Large intestine (tissue), 3 donors: ENCODE results near the gene MRAP2. TPM values are rescaled to one million over a fixed set of nuclear protein-coding genes. Genes with fewer than 3 reads are reported as not detected.
"Not testable (repeated sequence)": the region's sequence is repeated elsewhere in the genome, so short reads cannot be mapped to it uniquely, and the experiment has no call there.

Experiments
- DNase-seq, 2 donors: peaks; one replicate each; pipeline versions ENCODE4 v3.0.0 to v3.0.0-alpha.2; 2013
- H3K27ac ChIP-seq: one replicate; pipeline ENCODE4 v1.5.1; 2013; ENCODE audit warnings: low read length
- H3K27me3 ChIP-seq: 2 replicates; pipeline ENCODE4 v1.6.1; 2013; ENCODE audit warnings: low read length; ENCODE audit not compliant: control insufficient read depth, insufficient read depth
- H3K36me3 ChIP-seq: 2 replicates; pipeline ENCODE4 v1.6.1; 2013; ENCODE audit warnings: low read length; ENCODE audit not compliant: control insufficient read depth, insufficient read depth
- H3K4me1 ChIP-seq: one replicate; pipeline ENCODE4 v1.6.1; 2013; ENCODE audit warnings: low read length; ENCODE audit not compliant: control insufficient read depth, insufficient read depth
- H3K4me3 ChIP-seq: one replicate; pipeline ENCODE4 v1.5.1; 2013; ENCODE audit warnings: low read length
- H3K9me3 ChIP-seq: one replicate; pipeline ENCODE4 v1.6.1; 2013; ENCODE audit warnings: mild to moderate bottlenecking, low read depth, low read length, moderate library complexity; ENCODE audit not compliant: control insufficient read depth
- WGBS: methylation state at CpG from one replicate; pipeline ENCODE4 v1.1.5; 2013; ENCODE audit warnings: low lambda C conversion rate; ENCODE audit not compliant: insufficient coverage; 5-methylcytosine and 5-hydroxymethylcytosine counted together
- polyA plus RNA-seq: library from polyadenylated mRNA; unstranded; fragments of 120-200 nt; gene quantifications from one replicate; pipeline ENCODE4 v1.2.1, GENCODE V29; 2013

Gene MRAP2
- polyA plus RNA-seq, 1 donor = 1.7 TPM

GRCh38 chr6:84074988-84075781, 41.6 kb downstream of the MRAP2 start:
- no peaks in the 10 kb centered on the region for H3K27me3 ChIP-seq
- H3K27ac ChIP-seq = no peak overlapping the region
- 37% methylated on average over 3 of the region's 6 CpGs for WGBS
- H3K9me3 ChIP-seq = no peaks in the 10 kb centered on the region
- no peaks in the 10 kb centered on the region for H3K4me1 ChIP-seq
- no peak for DNase-seq
- H3K36me3 ChIP-seq = no peaks in the 10 kb centered on the region
- H3K4me3 ChIP-seq = no peak overlapping the region

GRCh38 chr6:84077645-84078044, 44.1 kb downstream of the MRAP2 start:
- no peak for DNase-seq
- H3K4me3 ChIP-seq = no peak overlapping the region
- no peak overlapping the region for H3K27ac ChIP-seq
- no peaks in the 10 kb centered on the region for H3K9me3 ChIP-seq
- 100% methylated on average over 2 of the region's 2 CpGs for WGBS
- no peaks in the 10 kb centered on the region for H3K36me3 ChIP-seq
- no peaks in the 10 kb centered on the region for H3K27me3 ChIP-seq
- H3K4me1 ChIP-seq = no peaks in the 10 kb centered on the region

GRCh38 chr6:84078335-84078734, 44.8 kb downstream of the MRAP2 start:
- H3K27ac ChIP-seq = no peak overlapping the region

GRCh38 chr6:84081222-84081621, 47.6 kb downstream of the MRAP2 start:
- no peaks in the 10 kb centered on the region for H3K4me1 ChIP-seq
- no peak overlapping the region for H3K27ac ChIP-seq
- no peaks in the 10 kb centered on the region for H3K9me3 ChIP-seq
- DNase-seq = peak; percentile 12 to 37
- no peaks in the 10 kb centered on the region for H3K27me3 ChIP-seq
- no peaks in the 10 kb centered on the region for H3K36me3 ChIP-seq
- H3K4me3 ChIP-seq = no peak overlapping the region
- no CpG with 5 or more reads among the region's 2 CpGs for WGBS

More at GRCh38 chr6:84078335-84078734, 44.8 kb downstream of the MRAP2 start:
- no CpG with 5 or more reads among the region's 1 CpG for WGBS
- H3K36me3 ChIP-seq = no peaks in the 10 kb centered on the region
- no peaks in the 10 kb centered on the region for H3K9me3 ChIP-seq
- no peaks in the 10 kb centered on the region for H3K4me1 ChIP-seq
- DNase-seq = no peak
- no peaks in the 10 kb centered on the region for H3K27me3 ChIP-seq
- no peak overlapping the region for H3K4me3 ChIP-seq

GRCh38 chr6:84082689-84083265, 49.2 kb downstream of the MRAP2 start:
- no peak for DNase-seq
- Histone ChIP-seq H3K27ac (no peak overlapping the region), H3K9me3 (no peaks in the 10 kb centered on the region), H3K4me3 (no peak overlapping the region), H3K4me1 (no peaks in the 10 kb centered on the region), H3K36me3 (no peaks in the 10 kb centered on the region), H3K27me3 (no peaks in the 10 kb centered on the region)
- WGBS = 17% methylated on average over 1 of the region's 11 CpGs

GRCh38 chr6:84084705-84085104, 51.1 kb downstream of the MRAP2 start:
- H3K27ac ChIP-seq, H3K36me3 ChIP-seq: not testable (repeated sequence)

GRCh38 chr6:84086056-84086455, 52.5 kb downstream of the MRAP2 start:
- no peak for DNase-seq
- Histone ChIP-seq H3K4me1 (no peaks in the 10 kb centered on the region), H3K4me3 (no peak overlapping the region), H3K36me3 (no peaks in the 10 kb centered on the region), H3K27me3 (no peaks in the 10 kb centered on the region), H3K27ac (no peak overlapping the region), H3K9me3 (no peaks in the 10 kb centered on the region)
- 100% methylated on average over 1 of the region's 1 CpG for WGBS

More at GRCh38 chr6:84084705-84085104, 51.1 kb downstream of the MRAP2 start:
- DNase-seq, H3K4me1 ChIP-seq, H3K27me3 ChIP-seq, H3K9me3 ChIP-seq, H3K4me3 ChIP-seq: not testable (repeated sequence)

GRCh38 chr6:84086545-84087429, 53.2 kb downstream of the MRAP2 start:
- WGBS = no CpG with 5 or more reads among the region's 6 CpGs
- DNase-seq = no peak
- no peaks in the 10 kb centered on the region for H3K27me3 ChIP-seq
- no peaks in the 10 kb centered on the region for H3K9me3 ChIP-seq
- no peak overlapping the region for H3K27ac ChIP-seq
- no peaks in the 10 kb centered on the region for H3K36me3 ChIP-seq
- no peaks in the 10 kb centered on the region for H3K4me1 ChIP-seq
- no peak overlapping the region for H3K4me3 ChIP-seq

- DNase-seq = no peak
- Histone ChIP-seq H3K4me3 (no peak overlapping the region), H3K36me3 (no peaks in the 10 kb centered on the region), H3K4me1 (no peaks in the 10 kb centered on the region), H3K9me3 (no peaks in the 10 kb centered on the region), H3K27ac (no peak overlapping the region), H3K27me3 (no peaks in the 10 kb centered on the region)
- no CpG with 5 or more reads among the region's 4 CpGs for WGBS
Measured at GRCh38 chr6:84089081-84089480, 55.5 kb downstream of the MRAP2 start.

- no peak overlapping the region for H3K4me3 ChIP-seq
Measured at GRCh38 chr6:84089552-84089951, 56.0 kb downstream of the MRAP2 start.

More at GRCh38 chr6:84089552-84089951, 56.0 kb downstream of the MRAP2 start:
- no peaks in the 10 kb centered on the region for H3K9me3 ChIP-seq
- no peak for DNase-seq
- no peaks in the 10 kb centered on the region for H3K36me3 ChIP-seq
- H3K27me3 ChIP-seq = no peaks in the 10 kb centered on the region
- no peaks in the 10 kb centered on the region for H3K4me1 ChIP-seq
- H3K27ac ChIP-seq = no peak overlapping the region
- WGBS = 100% methylated on average over 2 of the region's 3 CpGs
